Measurements from ENCODE around the gene PLEKHA6.

PLEKHA6 gene

DNA sequence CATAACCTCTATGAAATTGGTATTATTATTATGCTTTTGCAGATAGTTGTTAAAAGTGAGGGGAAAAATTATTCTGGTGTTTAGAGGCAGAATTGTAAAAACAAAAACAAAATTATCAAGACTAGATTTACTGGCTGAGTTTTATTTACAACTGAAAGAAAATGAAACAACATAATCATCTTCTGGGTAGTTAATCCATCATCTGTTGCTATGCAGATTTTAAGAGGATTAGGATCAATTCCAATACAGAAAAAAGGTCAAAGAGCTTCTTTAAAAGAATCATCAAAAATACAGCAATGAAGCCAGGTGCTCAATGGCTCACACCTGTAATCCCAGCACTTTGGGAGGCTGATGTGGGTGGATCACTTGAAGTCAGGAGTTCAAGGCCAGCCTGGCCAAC, 154.2 kb downstream of the PLEKHA6 start:
- in situ Hi-C loops (cut with MboI; ENCODE audit: low sequenced_read_pairs, unreplicated experiment) = no loop called here
- TF ChIP-seq, protein P1, sequence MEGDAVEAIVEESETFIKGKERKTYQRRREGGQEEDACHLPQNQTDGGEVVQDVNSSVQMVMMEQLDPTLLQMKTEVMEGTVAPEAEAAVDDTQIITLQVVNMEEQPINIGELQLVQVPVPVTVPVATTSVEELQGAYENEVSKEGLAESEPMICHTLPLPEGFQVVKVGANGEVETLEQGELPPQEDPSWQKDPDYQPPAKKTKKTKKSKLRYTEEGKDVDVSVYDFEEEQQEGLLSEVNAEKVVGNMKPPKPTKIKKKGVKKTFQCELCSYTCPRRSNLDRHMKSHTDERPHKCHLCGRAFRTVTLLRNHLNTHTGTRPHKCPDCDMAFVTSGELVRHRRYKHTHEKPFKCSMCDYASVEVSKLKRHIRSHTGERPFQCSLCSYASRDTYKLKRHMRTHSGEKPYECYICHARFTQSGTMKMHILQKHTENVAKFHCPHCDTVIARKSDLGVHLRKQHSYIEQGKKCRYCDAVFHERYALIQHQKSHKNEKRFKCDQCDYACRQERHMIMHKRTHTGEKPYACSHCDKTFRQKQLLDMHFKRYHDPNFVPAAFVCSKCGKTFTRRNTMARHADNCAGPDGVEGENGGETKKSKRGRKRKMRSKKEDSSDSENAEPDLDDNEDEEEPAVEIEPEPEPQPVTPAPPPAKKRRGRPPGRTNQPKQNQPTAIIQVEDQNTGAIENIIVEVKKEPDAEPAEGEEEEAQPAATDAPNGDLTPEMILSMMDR (IDR thresholded peaks at IDR 0.05; ENCODE audit: borderline replicate concordance, control extremely low read depth, extremely low read depth, insufficient read depth, missing control alignments) = no peak
- no peak for DNase-seq (ENCODE audit: low spot score)

GRCh38 chr1:204204944-204205343, 154.8 kb downstream of the PLEKHA6 start:
- DNase-seq (ENCODE audit: low spot score) = no peak
- in situ Hi-C loops (cut with MboI; ENCODE audit: low sequenced_read_pairs, unreplicated experiment) = no loop called here
- TF ChIP-seq, protein P1 (IDR thresholded peaks at IDR 0.05; ENCODE audit: borderline replicate concordance, control extremely low read depth, extremely low read depth, insufficient read depth, missing control alignments) = no peak

GRCh38 chr1:204203206-204203767, 156.4 kb downstream of the PLEKHA6 start:
- DNase-seq (ENCODE audit: low spot score) = no peak
- TF ChIP-seq, protein P1 (IDR thresholded peaks at IDR 0.05; ENCODE audit: borderline replicate concordance, control extremely low read depth, extremely low read depth, insufficient read depth, missing control alignments) = no peak
- in situ Hi-C loops (cut with MboI; ENCODE audit: low sequenced_read_pairs, unreplicated experiment) = no loop called here

- no peak for DNase-seq (ENCODE audit: low spot score)
- in situ Hi-C loops (cut with MboI; ENCODE audit: low sequenced_read_pairs, unreplicated experiment) = no loop called here
Observed at GRCh38 chr1:204202481-204202880, 157.2 kb downstream of the PLEKHA6 start.

DNA sequence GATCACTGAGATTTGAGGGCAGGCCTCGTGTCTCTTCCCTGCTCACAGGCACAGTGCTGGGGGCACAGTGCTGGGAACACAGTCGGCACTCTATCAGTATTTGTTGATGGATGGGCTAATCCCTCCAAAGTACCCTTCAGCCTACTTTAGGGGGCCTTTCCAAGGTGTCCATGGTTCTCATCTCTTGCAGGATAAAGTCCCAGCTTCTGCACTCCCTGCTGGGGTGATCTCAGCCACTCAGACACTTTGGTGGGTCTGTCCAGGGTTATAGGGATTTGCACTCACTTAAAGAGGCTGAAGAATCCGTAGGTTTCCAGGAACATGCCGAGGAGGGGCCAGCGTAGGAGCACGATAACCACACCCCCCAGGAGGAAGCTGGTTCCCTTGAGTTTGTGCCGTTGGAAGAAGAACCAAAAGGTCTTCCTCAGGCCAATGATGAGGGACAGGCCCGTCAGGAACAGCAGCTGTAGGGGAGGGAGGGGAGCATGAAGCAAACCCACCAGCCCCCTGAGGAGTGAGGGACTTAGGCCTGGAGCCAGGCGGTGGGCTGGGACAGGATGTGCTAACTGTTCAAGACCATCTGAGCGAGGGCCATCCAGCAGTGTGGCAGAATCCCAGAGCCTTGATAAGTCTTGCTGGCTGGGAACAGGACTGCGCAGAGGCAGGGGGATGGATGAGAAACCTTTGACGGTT, 158.2 kb downstream of the PLEKHA6 start:
- in situ Hi-C loops (cut with MboI; ENCODE audit: low sequenced_read_pairs, unreplicated experiment) = no loop called here
- TF ChIP-seq, protein P1 (IDR thresholded peaks at IDR 0.05; ENCODE audit: borderline replicate concordance, control extremely low read depth, extremely low read depth, insufficient read depth, missing control alignments) = no peak
- DNase-seq (ENCODE audit: low spot score) = no peak

More at GRCh38 chr1:204202481-204202880, 157.2 kb downstream of the PLEKHA6 start:
- TF ChIP-seq, protein P1 (IDR thresholded peaks at IDR 0.05; ENCODE audit: borderline replicate concordance, control extremely low read depth, extremely low read depth, insufficient read depth, missing control alignments) = no peak

DNA sequence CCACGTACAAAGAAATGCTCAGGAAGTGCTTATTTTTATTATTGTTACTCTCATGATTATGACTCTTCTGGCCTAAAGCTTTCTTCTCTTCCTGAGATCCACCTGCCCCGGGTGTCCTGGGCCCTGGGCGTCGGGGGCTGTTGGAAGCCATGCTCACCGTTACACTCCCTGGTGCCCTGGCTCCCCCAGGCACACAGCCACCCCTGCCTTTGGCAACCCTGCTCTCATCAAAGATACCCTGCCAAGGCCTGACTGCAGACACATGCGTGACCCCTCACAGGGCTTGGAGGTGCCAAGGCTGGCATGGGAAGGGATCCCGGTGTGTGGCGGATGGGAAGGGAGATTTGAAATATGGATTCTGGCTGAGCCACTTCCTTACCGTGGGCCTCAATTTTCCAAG, 160.2 kb downstream of the PLEKHA6 start:
- in situ Hi-C loops (cut with MboI; ENCODE audit: low sequenced_read_pairs, unreplicated experiment) = no loop called here
- TF ChIP-seq, protein P1 (IDR thresholded peaks at IDR 0.05; ENCODE audit: borderline replicate concordance, control extremely low read depth, extremely low read depth, insufficient read depth, missing control alignments) = no peak

More for the DNA sequence above, 160.2 kb downstream of the PLEKHA6 start:
- DNase-seq (ENCODE audit: low spot score) = no peak
